Measurements from ENCODE around the gene PRKAB2. TPM values are rescaled to one million over a fixed set of nuclear protein-coding genes. Genes with fewer than 3 reads are reported as not detected.

The PRKAB2 gene
- total and polyA plus RNA-seq, 2 of the 4 experiments (the other 2 are of a cell fraction): 8.4 to 11.0 TPM

DNA sequence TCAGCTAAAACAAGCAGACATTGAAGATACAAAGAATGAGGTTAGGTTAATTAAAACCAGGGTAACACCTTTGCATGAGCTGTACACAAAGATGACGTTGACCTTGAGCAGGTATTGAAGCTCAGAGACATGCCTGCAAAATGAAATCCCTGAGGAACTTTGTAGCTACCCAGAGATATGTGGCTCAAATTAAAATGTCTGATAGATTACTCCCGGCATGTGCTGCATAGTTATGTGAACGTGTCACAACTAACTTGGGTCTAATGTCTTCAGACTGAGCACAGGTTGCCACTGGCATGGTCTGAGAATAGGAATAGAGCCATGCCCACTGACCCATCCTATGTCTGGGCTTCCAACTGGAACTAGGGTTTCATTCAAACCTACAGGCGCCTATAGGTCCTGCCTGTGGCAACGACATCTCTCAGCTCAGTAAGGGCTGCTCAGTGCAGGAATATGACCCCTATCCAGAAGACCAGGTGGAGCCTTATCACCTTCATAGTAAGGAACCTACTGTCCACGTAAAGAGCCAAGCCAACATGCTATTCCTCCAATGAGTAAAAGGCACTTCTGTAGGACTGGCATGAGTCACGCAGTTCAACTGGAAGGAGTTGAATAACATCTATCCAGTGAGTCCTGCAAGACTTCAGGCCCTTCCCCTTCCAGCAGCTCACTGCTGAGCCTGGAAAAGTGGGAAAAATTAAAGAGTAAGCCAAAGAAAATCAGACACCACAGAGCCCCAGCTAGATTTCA, 60.7 kb downstream of the PRKAB2 start:
- no peaks in the 10 kb centered on the region for H3K9me1 ChIP-seq (ENCODE audit: insufficient read depth, low read length)
- H3K14ac ChIP-seq (replicated peaks; ENCODE audit: low read depth, low read length): no peak overlapping the region
- WGBS, 2 experiments (ENCODE audit: extremely low coverage in 2 of 2, insufficient read length in 1 of 2): 37% methylated on average over 2 of the region's 7 CpGs; no CpG with 5 or more reads in 1 of the 2 experiments
- dilution Hi-C loops (cut with HindIII; ENCODE audit: low sequenced_read_pairs, unreplicated experiment) (no loop called here), in situ Hi-C loops (cut with MboI; ENCODE audit: low sequenced_read_pairs) (no loop called here), intact Hi-C loops (cut with micrococcal nuclease) (no loop called here)
- CTCF ChIA-PET: interaction anchor here (0.7 kb wide), 1 partner anchor 132 kb away, joined by 3 read pairs; no protein-coding TSS in a partner anchor
- H3K9me3 ChIP-seq (ENCODE audit: control insufficient read depth, insufficient read depth, low read length): no peaks in the 10 kb centered on the region
- H2BK5ac ChIP-seq (ENCODE audit: low read depth, low read length, poor library complexity, severe bottlenecking): no peak overlapping the region
- no peak overlapping the region for H2BK15ac ChIP-seq (ENCODE audit: low read depth, low read length)
- no peak overlapping the region for H2AFZ ChIP-seq (replicated peaks; ENCODE audit: low read length, poor library complexity)
- BruUV-seq (replicated peaks): no TSS peak
- H3K23ac ChIP-seq (ENCODE audit: low read depth, low read length): no peak overlapping the region
- H2BK120ac ChIP-seq (ENCODE audit: low read depth, low read length): no peak overlapping the region
- TF ChIP-seq BHLHE40 (IDR thresholded peaks at IDR 0.05; ENCODE audit: low read depth, low read length) (no peak), CEBPB (IDR thresholded peaks at IDR 0.05; ENCODE audit: low read depth, low read length) (no peak), CHD1 (IDR thresholded peaks at IDR 0.05; ENCODE audit: low read depth, low read length) (no peak), RCOR1 (IDR thresholded peaks at IDR 0.05; ENCODE audit: insufficient replicate concordance, low read length) (no peak), MXI1 (IDR thresholded peaks at IDR 0.05; ENCODE audit: borderline replicate concordance, low read depth, low read length) (no peak)
- no peak overlapping the region for H3K18ac ChIP-seq (ENCODE audit: low read depth, low read length)
- H3K4me1 ChIP-seq (ENCODE audit: control insufficient read depth, insufficient read depth, low read length): no peaks in the 10 kb centered on the region
- no peak overlapping the region for H3K56ac ChIP-seq (ENCODE audit: extremely low read depth, insufficient read depth, low read length)
- POLR2A ChIA-PET (ENCODE audit: unreplicated experiment): no interaction called here
- ATAC-seq (ENCODE audit: low read depth) (no peak), DNase-seq (no peak)
- no peak overlapping the region for H4K8ac ChIP-seq (ENCODE audit: low read depth in 2 of 2, low read length in 2 of 2)
- H3K4me3 ChIP-seq (ENCODE audit: insufficient read depth, low read depth, low read length): no peak overlapping the region
- no peak overlapping the region for H3K4me2 ChIP-seq (ENCODE audit: low read depth, low read length)
- no peaks in the 10 kb centered on the region for H3K79me1 ChIP-seq (ENCODE audit: low read depth in 1 of 2, low read length in 2 of 2)
- no peak overlapping the region for H2AK9ac ChIP-seq (replicated peaks; ENCODE audit: low read depth, low read length, poor library complexity)
- no peak overlapping the region for H3K9ac ChIP-seq (ENCODE audit: low read depth, low read length)
- no peak overlapping the region for H4K5ac ChIP-seq (ENCODE audit: low read depth, low read length)
- H2AK5ac ChIP-seq (ENCODE audit: low read depth, low read length): no peak overlapping the region
- no peak overlapping the region for H2BK20ac ChIP-seq (ENCODE audit: low read depth, low read length)
- H3K27me3 ChIP-seq (ENCODE audit: control insufficient read depth, insufficient read depth, low read length): peaks cover 7% of the 10 kb centered on the region
- H3K4ac ChIP-seq (ENCODE audit: low read depth, low read length): no peak overlapping the region
- H4K91ac ChIP-seq (ENCODE audit: insufficient read depth, low read depth, low read length): no peak overlapping the region
- no peak overlapping the region for H3K27ac ChIP-seq (ENCODE audit: insufficient read depth, low read length)
- no peaks in the 10 kb centered on the region for H3K36me3 ChIP-seq (ENCODE audit: control insufficient read depth, insufficient read depth, low read length)
- no peaks in the 10 kb centered on the region for H4K20me1 ChIP-seq (ENCODE audit: insufficient read depth, low read length)

Data from IMR-90 (cell line).